D721Med (cell line): ENCODE results near the gene NUDT9.
"Not testable (repeated sequence)": the region's sequence is repeated elsewhere in the genome, so short reads cannot be mapped to it uniquely, and the experiment has no call there.

Experiments
- DNase-seq: peaks from one replicate; pipeline ENCODE4 v3.0.0; 2011; ENCODE audit warnings: low spot score; ENCODE audit not compliant: insufficient read length
- FAIRE-seq: peaks from 2 replicates; lab custom pipeline; 2011; peaks lifted over from hg19 to GRCh38; lab: Jason Lieb, UNC
- TF ChIP-seq, protein P1 (sequence below): IDR thresholded peaks from 2 replicates; pipeline ENCODE4 v1.5.1; 2012; ENCODE audit warnings: mild to moderate bottlenecking, control low read depth; ENCODE audit not compliant: insufficient read depth; ENCODE audit errors: missing control alignments

Gene NUDT9

DNA sequence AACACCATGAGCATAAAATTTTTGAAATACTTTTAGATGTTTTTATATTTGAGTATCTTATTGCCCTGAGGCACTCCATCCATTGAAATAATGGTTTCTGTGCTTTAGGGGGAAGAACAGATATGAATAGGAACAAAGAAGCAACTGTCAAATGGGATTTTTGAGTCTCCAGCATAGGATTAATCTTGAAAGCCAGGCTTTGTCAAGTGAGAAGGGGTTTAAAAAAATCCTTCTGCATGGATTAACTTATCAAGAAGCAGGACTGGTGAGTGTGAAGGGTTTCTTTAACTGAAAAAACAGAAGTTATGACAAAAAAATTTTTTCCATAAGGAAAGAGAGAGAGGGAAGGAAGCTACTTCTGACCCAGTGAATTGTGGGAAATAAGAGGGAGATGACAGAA, 7.6 kb upstream of the NUDT9 start:
- DNase-seq (no peak), FAIRE-seq (no peak)
- TF ChIP-seq, protein P1, sequence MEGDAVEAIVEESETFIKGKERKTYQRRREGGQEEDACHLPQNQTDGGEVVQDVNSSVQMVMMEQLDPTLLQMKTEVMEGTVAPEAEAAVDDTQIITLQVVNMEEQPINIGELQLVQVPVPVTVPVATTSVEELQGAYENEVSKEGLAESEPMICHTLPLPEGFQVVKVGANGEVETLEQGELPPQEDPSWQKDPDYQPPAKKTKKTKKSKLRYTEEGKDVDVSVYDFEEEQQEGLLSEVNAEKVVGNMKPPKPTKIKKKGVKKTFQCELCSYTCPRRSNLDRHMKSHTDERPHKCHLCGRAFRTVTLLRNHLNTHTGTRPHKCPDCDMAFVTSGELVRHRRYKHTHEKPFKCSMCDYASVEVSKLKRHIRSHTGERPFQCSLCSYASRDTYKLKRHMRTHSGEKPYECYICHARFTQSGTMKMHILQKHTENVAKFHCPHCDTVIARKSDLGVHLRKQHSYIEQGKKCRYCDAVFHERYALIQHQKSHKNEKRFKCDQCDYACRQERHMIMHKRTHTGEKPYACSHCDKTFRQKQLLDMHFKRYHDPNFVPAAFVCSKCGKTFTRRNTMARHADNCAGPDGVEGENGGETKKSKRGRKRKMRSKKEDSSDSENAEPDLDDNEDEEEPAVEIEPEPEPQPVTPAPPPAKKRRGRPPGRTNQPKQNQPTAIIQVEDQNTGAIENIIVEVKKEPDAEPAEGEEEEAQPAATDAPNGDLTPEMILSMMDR, result no peak

DNA sequence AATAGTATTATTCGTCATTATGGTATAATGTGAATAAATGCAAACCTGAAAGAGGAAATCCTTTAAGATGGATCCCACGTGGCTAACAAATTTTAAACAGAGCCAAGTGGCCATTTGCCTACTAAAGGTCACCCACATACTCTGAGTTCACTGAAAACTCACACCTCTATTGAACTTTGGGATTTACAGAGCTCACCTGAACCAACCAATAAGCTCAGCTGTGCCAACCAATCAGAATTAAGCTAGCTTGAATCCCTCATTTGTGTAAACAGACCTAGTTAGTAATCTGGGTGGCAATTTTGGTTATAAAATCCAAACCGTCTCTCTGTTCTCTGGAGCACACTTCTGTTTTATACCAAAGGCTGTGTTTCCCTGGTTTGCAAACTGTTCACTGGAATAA, 5.4 kb upstream of the NUDT9 start:
- FAIRE-seq, result no peak
- DNase-seq, result no peak
- TF ChIP-seq, protein P1, result no peak

DNA sequence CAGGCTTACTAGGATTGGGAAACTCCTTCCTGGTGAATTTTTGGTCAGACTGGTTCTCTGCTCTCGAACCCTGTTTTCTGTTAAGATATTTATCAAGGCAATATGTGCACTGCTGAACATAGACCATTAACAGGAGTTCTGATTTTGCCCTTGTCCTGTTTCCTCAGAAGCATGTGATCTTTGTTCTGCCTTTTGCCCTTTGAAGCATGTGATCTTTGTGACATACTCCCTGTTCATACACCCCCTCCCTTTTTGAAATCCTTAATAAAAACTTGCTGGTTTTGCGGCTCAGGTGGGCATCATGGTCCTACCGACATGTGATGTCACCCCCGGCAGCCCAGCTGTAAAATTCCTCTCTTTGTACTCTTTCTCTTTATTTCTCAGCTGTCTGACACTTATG, 4.0 kb upstream of the NUDT9 start:
- not testable (repeated sequence) for DNase-seq, FAIRE-seq

DNA sequence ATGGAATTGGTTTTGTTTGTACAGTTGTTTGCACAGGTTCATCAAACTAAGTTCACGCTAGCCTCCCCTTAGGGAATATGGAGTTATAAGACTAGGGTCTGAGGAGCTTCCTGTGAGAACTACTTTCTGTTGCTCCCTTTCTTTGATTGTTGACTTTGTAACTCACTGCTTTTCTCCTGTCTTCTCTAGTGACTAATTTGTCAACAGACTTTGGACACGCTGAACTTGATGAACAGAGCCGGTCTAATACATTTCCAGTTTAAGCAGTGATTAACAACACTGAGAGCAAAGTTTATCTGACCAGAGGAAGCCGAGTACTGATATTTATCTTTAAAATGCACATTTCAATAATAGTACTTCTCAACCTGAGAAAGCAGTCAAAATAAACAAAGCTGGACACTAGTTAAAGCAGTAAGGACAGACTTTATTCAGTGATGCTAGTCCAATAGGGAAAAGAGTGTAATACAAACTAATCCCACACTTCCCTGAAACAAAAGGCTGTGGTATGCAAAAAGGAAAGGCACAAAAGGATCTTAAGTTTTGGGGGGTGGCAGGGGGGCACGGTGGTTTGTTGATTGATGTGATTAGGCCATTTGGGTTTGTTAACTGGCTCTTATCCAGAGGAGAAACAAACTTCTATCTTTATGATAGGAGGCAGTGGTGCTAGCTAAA, 2.7 kb upstream of the NUDT9 start:
- TF ChIP-seq, protein P1, result no peak
- DNase-seq, result no peak

DNA sequence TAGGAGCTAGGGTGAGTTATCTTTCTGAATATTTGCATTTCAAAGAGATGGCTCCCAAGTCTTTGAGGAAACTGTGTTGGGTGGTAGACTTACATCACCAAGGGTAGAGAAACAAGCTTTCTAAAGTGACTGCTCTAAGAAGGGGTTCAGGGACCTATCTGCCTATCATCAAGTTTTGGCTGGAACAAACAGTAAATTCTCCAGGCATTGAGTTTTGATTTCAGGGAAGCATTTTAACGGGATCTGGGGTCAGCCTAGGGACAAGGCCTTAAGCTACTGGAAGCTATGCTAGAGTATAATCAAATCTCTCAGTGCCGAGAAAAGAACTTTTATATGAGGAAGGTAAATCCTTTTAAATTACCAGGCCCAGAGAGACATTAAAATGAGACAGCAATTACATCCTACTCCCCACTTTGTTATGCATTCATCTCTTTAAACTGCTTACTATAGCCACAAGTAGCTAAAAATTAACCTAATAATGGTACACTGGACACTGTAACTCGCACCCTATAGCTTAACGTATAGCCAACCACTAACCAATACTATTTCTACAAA, 2.0 kb upstream of the NUDT9 start:
- FAIRE-seq (no peak), DNase-seq (no peak)
- TF ChIP-seq, protein P1, result no peak

More for the DNA sequence above, 2.7 kb upstream of the NUDT9 start:
- no peak for FAIRE-seq

DNA sequence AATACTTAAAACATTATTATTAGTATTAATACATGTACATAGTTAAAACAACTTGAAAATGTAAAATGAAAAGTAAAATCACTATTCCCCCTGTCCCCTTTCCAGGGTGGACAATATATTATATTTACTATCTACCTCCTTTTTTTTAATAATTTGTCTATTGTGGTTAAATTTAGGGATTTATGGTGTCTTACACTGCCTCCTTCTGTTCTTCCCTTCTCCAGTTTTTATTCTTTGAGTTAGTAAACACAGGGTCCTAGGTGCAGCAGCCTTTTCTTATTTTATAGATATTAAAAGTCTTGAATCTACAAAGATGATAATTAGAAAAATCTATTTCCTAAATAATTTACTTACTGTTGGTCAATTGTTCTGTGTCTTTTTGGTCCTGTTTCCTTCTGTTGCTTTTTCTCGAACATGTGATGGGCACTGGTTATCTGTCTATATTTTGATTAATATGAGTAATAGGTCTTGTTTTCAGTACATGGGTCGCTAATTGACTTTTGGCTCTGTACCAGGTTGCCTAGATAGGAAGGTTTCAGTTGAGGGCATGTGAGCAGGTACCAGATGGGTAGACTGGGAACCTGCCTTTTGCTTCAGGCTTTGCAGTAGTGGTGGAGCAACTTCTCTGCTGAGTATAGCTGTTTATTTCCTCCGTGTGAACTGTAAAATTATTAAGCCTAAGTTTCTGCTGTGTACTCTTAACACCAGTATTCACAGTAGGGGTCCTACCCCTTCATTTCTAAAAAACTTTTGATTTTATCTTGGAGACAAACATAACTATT, 1.1 kb downstream of the NUDT9 start:
- TF ChIP-seq, protein P1, result peak; percentile 25
- DNase-seq, result no peak
- FAIRE-seq, result no peak

DNA sequence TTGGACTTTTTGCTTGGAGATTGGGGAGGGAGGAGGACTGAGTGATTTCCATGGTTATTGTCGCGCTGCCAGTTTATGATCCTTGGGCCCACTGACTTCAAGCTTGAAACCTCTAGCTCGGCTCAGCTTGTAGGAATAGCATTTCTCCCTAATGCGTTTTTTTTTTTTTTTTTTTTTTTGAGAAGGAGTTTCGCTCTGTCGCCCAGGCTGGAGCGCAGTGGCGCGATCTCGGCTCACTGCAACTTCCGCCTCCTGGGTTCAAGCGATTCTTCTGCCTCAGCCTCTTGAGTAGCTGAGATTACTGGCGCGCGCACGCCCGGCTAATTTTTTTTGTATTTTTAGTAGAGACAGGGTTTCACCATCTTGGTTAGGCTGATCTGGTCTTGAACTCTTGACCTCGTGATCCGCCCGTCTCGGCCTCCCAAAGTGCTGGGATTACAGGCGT, 1.7 kb downstream of the NUDT9 start:
- not testable (repeated sequence) for FAIRE-seq, DNase-seq

DNA sequence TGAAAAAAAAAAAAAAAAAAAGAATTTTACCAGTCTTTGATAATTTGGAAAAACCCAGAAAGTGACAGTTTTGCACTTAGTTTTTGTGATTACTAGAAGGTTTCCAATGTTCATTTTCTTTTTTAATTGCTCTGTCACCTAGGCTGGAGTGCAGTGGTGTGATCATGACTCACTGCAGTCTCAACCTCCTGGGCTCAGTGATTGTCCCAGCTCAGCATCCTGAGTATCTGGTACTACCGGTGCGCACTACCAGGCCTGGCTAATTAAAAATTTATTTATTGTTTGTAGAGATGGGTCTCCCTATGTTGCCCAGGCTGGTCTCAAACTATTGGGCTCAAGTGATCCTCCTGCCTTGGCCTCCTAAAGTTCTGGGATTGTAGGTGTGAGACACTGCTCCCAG, 3.3 kb downstream of the NUDT9 start:
- no peak for DNase-seq
- TF ChIP-seq, protein P1, result no peak
- no peak for FAIRE-seq
